H7 (cell line): ENCODE data around the gene PLD1. TPM values are rescaled to one million over a fixed set of nuclear protein-coding genes. Genes with fewer than 3 reads are reported as not detected.
A peak's percentile ranks its signal among the peaks of the same experiment; 100 is the strongest.
"Not testable (repeated sequence)": the region's sequence is repeated elsewhere in the genome, so short reads cannot be mapped to it uniquely, and the experiment has no call there.

ENCODE experiments used
- DNase-seq: peaks from one replicate; pipeline ENCODE4 v3.0.0; 2012
- H3K27me3 ChIP-seq: 2 replicates; pipeline ENCODE4 v1.6.0; 2011; ENCODE audit warnings: mild to moderate bottlenecking, low read length; ENCODE audit not compliant: control insufficient read depth, insufficient read depth
- H3K36me3 ChIP-seq: replicated peaks from 2 replicates; pipeline ENCODE4 v1.5.1; 2011; ENCODE audit warnings: low read length; ENCODE audit not compliant: control insufficient read depth, insufficient read depth
- H3K4me3 ChIP-seq: 2 replicates; pipeline ENCODE4 v1.5.1; 2011; ENCODE audit warnings: low read depth, mild to moderate bottlenecking, control low read depth, low read length, moderate library complexity; ENCODE audit not compliant: insufficient read depth
- total RNA-seq: library from RNA; depleted of rRNA; stranded (reverse); fragments of >200 nt; shearing (Covaris generic); gene quantifications from 2 replicates; pipeline ENCODE4 v1.2.3, GENCODE V29; 2014

The PLD1 gene
- total RNA-seq, 1 experiment from 2014 or later: 2.3 TPM

GRCh38 chr3:171747223-171747920 lies 62.9 kb downstream of the PLD1 start:
- H3K4me3 ChIP-seq: no peak overlapping the region
- DNase-seq: no peak
- H3K36me3 ChIP-seq: no peaks in the 10 kb centered on the region
- H3K27me3 ChIP-seq: no peaks in the 10 kb centered on the region

DNA sequence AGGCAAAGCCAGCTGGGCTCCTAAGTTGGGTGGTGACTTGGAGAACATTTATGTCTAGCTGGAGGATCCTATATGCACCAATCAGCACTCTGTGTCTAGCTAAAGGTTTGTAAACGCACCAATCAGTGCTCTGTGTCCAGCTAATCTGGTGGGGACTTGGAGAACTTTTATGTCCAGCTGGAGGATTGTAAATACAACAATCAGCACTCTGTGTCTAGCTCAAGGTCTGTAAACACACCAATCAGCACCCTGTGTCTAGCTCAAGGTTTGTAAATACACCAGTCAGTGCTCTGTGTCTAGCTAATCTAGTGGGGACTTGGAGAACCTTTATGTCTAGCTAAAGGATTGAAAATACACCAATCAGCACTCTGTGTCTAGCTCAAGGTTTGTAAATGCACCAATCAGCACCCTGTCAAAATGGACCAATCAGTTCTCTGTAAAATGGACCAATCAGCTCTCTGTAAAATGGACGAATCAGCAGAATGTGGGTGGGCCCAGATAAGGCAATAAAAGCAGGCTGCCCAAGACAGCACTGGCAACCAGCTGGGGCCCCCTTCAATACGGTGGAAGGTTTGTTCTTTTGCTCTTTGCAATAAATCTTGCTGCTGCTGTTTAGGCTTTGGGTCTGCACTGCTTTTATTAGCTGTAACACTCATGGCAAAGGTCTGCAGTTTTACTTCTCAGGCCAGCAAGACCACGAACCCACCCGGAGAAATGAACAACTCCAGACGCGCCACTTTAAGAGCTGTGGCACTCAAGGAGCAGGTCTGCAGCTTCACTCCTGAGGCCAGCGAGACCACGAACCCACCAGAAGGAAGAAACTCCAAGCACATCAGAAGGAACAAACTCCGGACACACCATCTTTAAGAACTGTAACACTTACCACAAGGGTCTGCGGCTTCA lies 63.7 kb downstream of the PLD1 start:
- H3K27me3 ChIP-seq, H3K4me3 ChIP-seq, DNase-seq, H3K36me3 ChIP-seq: not testable (repeated sequence)

- no peaks in the 10 kb centered on the region for H3K27me3 ChIP-seq
- H3K4me3 ChIP-seq: no peak overlapping the region
- H3K36me3 ChIP-seq: no peaks in the 10 kb centered on the region
- no peak for DNase-seq
Measured at GRCh38 chr3:171745577-171746319, 64.5 kb downstream of the PLD1 start.

DNA sequence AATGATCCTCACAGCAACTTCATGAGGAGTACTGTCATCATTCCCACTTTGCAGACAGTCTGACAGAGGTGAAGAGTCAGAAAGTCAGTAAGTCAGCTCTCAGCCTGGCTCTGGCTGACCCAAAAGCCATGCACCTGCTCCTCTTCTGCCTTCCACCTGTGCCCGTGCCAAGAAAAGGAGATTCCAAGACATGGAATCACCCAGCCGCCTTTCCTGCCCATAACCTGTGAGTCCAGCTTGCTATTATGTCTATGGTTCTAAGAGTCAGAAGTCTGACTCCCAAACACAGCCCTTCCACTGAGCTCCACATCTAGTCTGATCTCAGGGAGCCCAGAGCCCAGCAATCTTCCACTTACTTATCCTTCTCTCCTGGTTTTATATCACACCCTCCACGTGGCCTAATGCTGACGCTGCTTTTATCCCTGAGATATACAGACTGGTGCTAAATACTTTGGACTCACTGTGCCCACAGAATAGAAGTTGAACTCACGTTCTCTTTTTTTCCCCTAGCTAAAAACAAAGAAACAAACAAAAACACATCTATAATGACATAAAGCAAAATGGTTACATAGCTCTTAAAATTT lies 66.0 kb downstream of the PLD1 start:
- Histone ChIP-seq H3K4me3 (no peak overlapping the region), H3K27me3 (no peaks in the 10 kb centered on the region), H3K36me3 (no peaks in the 10 kb centered on the region)
- no peak for DNase-seq

DNA sequence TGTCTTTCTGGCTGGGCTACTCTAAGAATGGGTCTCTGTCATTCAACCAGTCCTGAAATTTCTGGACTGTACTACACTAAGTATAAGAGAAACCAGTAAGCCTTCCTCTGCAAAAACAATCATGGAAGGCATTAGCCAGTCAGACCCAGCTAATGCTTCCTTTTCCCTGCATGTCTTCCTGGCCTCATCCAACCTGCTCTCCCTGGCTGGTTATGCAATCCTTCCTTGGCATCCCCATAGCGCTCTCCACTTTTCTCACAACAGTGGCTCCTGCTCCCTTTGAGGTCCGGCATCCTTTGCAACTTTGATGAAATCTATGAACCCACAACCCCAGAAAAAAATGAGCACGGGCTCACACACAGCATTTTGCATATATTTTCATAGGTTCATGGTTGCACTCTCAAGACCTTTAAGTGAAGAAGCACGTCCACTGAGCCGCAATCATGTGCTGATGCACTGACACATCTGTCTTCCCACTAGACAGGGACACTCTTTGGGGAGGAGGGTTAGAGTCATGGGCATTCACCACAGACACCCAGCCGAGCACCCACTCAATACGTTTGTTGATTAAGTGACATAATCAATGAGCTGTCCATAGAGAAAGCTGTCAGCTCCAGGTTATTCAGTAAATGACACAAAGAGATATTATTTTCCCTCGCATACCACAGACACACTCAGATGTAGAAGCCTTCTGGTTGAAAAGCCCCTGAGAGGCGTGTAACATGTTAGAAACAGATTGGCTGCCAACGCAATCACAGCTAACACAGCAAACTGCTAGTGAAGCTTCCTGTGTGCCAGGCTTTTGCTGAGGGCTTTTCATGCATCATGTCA lies 66.7 kb downstream of the PLD1 start:
- H3K27me3 ChIP-seq: no peaks in the 10 kb centered on the region
- DNase-seq: no peak
- no peak overlapping the region for H3K4me3 ChIP-seq
- no peaks in the 10 kb centered on the region for H3K36me3 ChIP-seq

DNA sequence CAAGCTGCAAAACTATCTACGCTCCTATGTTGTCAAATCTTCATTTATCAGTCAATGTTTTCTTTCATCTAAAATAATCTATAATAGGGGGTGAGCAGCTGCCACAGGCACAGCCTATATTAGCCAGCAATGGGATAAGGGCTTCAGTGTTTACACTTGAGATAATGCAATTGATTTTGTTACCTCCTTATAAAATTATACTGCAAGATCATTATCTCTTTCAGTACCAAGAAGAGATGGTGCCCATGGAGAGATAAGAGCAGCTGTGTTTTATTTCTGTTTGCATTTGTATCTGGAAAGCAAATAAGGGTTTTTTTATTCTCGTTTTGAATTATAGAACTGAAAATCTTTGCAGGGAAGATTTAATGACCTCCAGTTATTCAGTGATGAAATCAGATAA lies 68.9 kb downstream of the PLD1 start:
- Histone ChIP-seq H3K27me3 (no peaks in the 10 kb centered on the region), H3K36me3 (no peaks in the 10 kb centered on the region), H3K4me3 (no peak overlapping the region)
- no peak for DNase-seq

- Histone ChIP-seq H3K27me3 (no peaks in the 10 kb centered on the region), H3K36me3 (no peaks in the 10 kb centered on the region), H3K4me3 (no peak overlapping the region)
- DNase-seq: no peak
Measured at GRCh38 chr3:171736556-171736955, 73.7 kb downstream of the PLD1 start.

- no peak overlapping the region for H3K4me3 ChIP-seq
- no peak for DNase-seq
- H3K27me3 ChIP-seq: no peaks in the 10 kb centered on the region
- H3K36me3 ChIP-seq: no peaks in the 10 kb centered on the region
Measured at GRCh38 chr3:171733561-171733960, 76.7 kb downstream of the PLD1 start.

- Histone ChIP-seq H3K27me3 (no peaks in the 10 kb centered on the region), H3K36me3 (no peaks in the 10 kb centered on the region), H3K4me3 (no peak overlapping the region)
- no peak for DNase-seq
Measured at GRCh38 chr3:171732756-171733155, 77.5 kb downstream of the PLD1 start.

DNA sequence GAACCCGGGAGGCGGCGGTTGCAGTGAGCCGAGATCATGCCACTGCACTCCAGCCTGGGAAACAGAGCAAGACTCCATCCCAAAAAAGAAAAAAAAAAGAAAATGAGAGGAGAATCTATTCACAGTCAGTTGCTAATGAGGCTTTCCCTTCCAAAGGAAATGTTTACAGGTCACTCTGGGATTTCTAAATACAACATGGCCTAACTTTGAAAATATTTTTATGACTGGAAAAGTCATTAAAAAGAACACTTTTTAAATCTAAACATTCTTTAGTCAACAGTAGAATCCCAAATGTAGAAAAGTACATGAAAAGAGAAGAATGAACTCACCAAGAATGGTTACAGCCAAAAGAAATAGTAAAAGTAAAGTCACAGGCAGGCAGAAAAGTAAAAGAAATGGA lies 78.6 kb downstream of the PLD1 start:
- Histone ChIP-seq H3K4me3 (no peak overlapping the region), H3K36me3 (no peaks in the 10 kb centered on the region), H3K27me3 (no peaks in the 10 kb centered on the region)
- no peak for DNase-seq

GRCh38 chr3:171729452-171730334 lies 80.6 kb downstream of the PLD1 start:
- no peaks in the 10 kb centered on the region for H3K27me3 ChIP-seq
- no peak overlapping the region for H3K4me3 ChIP-seq
- no peaks in the 10 kb centered on the region for H3K36me3 ChIP-seq
- DNase-seq: no peak

DNA sequence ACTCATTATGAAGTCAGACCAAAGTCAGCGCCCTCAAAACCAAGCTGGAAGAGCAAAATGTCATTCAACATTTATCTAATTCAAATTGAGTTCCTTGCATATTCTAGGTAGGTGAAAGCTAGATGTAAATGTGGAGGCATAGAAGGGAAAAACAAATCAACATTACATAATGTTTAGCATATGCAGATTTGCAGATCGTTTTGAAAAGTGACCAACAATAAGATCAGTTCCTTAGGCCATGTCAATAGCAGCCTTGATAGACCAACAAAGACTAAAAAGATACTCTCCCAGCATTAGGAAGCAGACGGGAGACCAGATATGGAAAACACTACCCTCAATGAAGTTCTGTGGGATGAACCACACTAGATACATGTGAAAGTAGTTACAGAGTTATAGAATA lies 83.0 kb downstream of the PLD1 start:
- Histone ChIP-seq H3K4me3 (no peak overlapping the region), H3K36me3 (no peaks in the 10 kb centered on the region), H3K27me3 (no peaks in the 10 kb centered on the region)
- no peak for DNase-seq

- DNase-seq: peak; percentile 37
- Histone ChIP-seq H3K4me3 (no peak overlapping the region), H3K36me3 (no peaks in the 10 kb centered on the region), H3K27me3 (no peaks in the 10 kb centered on the region)
Measured at GRCh38 chr3:171718493-171719185, 91.6 kb downstream of the PLD1 start.
